NB4 (cell line): Measurements from ENCODE around the gene OPA3.

ENCODE experiments used
- CTCF ChIP-seq: IDR thresholded peaks from one replicate; pipeline ENCODE4 v1.5.1; 2012; ENCODE audit warnings: low read depth, low read length
- MAX ChIP-seq: IDR thresholded peaks from 2 replicates; pipeline ENCODE4 v1.6.1; 2011; ENCODE audit warnings: low read depth, low read length
- MYC ChIP-seq: IDR thresholded peaks from 2 replicates; pipeline ENCODE4 v1.6.1; 2011; ENCODE audit warnings: low read depth, low read length
- POLR2A ChIP-seq: IDR thresholded peaks from 2 replicates; pipeline ENCODE4 v1.6.1; 2011; ENCODE audit warnings: mild to moderate bottlenecking; ENCODE audit not compliant: insufficient read length; ENCODE audit errors: extremely low read depth

- TF ChIP-seq CTCF (no peak), MYC (no peak), MAX (no peak), POLR2A (no peak)
Measured at GRCh38 chr19:45576682-45577081, 7.9 kb downstream of the OPA3 start.
